Stimulated activated CD8-positive, alpha-beta memory T cell treated with anti-CD3 and anti-CD28 coated beads, Interleukin-7, amount 100 ng/mL, for 4 hours (primary cell): ENCODE results near the gene SPAG9.
"Not testable (repeated sequence)": the region's sequence is repeated elsewhere in the genome, so short reads cannot be mapped to it uniquely, and the experiment has no call there.

ENCODE experiments used
- DNase-seq, 2 donors: peaks; one replicate each; pipeline ENCODE4 v3.0.0-alpha.2; 2020; ENCODE audit warnings: low read depth in 2 of 2

SPAG9 gene

DNA sequence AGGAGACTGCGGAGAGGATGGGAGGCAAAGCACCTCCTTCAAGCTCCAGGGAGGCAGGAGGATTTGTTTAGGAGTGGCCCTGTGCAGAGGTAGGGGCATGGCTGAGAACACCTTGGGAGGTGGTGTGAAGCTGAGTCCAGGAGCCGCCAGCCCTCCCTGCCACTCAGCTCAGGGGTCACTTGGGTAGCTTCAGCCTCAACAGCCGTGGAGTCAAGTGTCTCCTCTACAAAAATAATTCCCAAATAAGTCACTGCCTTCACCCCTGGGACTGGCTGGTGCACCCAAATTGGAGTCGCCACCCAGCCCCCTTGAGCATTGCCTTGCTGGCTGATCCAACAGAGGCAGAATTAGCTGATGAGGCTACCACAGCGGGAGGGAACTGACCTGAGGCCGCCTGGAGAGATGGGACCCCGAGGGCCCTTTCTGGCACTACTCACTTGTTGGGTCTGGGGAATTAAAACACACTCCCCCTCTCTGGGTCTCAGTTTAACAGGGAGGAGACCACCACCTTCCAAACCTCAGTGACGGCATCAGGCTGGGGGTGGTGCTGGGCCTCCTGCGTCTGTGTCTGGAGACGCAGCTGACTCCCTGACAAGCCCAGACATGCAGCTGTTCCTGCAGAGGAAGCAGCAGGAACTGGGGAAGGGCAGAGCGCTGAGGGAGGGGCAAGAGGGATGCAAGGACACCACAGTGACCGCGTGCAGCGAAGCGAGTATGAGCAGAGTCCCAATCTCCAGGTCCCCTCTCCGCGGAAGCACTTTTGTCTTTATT is 166.7 kb downstream of the SPAG9 start:
- DNase-seq, result no peak

DNA sequence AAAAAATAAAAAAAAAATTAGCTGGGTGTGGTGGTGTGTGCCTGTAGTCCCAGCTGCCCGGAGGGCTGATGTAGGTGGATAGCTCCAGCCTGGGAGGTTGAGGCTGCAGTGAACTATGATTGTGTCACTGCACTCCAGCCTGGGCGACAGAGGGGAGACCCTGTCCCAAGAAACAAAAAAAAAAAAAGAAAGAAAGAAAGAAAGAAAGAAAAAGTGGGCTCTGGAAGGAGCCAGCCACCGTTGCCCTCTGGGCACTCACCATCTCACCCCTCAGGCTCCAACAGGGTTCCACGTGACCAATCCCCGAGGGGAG is 167.2 kb downstream of the SPAG9 start:
- DNase-seq, result no peak

DNA sequence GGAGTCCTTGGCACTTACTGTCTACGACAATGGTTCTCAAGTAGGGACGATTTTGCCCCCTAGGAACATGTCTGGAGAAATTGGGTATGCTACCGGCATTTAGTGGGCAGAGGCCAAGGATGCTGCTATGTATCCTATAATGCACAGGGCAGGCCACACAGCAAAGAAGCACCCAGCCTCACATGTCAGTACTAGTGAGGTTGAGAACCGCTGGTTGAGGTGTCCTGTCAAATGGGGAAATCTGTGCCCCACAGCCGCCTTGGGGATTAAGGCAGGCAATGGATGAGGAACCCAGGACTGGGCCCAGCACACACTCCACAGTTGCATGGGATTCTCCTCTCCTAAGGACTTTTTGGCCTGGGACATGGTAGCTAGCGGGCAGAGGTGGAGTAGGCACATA is 167.8 kb downstream of the SPAG9 start:
- DNase-seq, result no peak

GRCh38 chr17:50952013-50952412 is 168.7 kb downstream of the SPAG9 start:
- no peak for DNase-seq

DNA sequence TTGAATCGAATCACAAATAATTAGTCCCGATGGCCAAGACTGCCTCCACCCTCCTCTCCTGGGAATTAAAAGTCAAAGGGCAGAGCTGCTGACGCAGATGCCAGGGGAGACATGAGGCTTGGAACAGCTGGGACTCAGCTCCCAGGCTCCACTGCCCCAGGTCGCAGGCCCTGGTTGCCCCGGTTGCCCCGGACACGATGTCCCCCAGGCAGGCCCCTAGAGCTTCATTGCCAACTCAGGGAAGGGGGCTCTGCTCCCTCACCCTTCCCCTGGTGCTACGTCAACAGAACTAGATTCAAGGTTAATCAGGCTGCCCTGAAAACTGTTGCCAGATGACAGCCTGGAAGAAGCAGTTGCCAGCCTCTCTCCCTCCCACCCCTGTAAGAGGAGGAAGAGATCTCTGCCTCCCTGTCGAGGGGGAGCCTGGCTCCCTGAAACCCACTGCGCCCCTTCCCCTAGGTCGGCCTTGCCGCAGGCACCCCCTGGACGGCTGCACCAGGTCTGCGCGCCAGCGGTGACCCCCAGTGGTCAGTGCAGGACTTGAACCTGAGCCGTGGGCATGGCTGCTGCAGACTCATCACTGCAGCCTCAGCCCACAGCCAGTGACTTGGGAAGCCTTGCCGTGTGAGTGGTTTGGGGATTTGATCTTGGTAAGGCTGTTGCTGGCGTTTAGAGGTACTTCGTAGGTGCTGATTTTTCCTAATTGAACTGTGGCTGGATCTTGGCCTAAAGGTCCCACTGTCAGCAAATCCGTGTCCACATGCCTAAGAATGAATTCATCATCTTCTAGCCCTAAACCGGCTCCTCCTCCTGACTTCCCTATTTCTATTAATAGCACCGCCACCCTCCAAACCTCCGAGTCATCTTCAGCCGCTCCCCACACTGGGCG is 170.4 kb downstream of the SPAG9 start:
- peak in 1 of 2 donors; percentile 29 for DNase-seq

GRCh38 chr17:50949128-50949988 is 171.3 kb downstream of the SPAG9 start:
- no peak for DNase-seq

GRCh38 chr17:50948711-50949110 is 172.0 kb downstream of the SPAG9 start:
- DNase-seq, result no peak

- DNase-seq, result no peak
Measured at GRCh38 chr17:50947782-50948543, 172.7 kb downstream of the SPAG9 start.

DNA sequence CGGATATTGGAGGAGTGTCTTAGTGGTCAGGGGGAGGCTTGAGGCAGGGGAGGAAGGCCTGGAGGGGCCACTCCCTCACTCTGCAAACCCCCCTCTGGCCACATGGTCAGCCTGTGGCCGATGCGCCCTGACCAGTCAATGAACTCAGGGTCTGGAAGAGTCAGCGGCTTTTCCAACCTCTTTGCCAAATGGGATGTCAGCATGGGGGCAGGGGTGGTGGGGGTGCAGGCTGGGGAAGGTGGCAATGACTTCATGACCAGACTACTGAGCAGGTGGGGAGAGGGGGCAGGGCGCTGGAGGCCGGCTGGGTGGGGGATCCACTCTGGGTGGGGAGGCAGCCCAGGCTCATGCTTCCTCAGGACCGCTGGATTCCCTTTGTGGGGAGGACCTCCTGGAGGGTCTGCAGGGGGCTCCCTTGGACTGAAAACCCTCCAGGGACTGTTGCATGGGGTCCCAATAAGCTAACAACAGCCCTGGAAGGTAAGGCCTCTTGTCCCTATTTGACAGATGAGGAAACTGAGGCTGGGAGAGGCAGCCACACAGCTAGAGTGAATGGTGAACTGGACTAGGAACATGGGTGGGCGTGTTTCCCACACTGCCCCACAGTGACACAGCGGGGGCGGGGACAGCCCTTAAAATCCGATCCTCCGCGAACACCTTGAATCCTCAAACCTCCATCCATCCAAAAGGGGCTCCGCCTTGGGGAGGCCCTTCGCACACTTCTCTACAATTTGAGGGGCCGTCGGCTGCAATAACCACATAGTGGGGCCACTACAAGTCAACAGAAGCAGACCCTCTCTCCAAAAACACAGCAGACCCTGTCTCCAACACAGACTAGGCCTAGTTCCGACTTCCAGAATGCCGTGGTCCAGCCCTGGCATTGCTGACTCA is 173.5 kb downstream of the SPAG9 start:
- no peak for DNase-seq

DNA sequence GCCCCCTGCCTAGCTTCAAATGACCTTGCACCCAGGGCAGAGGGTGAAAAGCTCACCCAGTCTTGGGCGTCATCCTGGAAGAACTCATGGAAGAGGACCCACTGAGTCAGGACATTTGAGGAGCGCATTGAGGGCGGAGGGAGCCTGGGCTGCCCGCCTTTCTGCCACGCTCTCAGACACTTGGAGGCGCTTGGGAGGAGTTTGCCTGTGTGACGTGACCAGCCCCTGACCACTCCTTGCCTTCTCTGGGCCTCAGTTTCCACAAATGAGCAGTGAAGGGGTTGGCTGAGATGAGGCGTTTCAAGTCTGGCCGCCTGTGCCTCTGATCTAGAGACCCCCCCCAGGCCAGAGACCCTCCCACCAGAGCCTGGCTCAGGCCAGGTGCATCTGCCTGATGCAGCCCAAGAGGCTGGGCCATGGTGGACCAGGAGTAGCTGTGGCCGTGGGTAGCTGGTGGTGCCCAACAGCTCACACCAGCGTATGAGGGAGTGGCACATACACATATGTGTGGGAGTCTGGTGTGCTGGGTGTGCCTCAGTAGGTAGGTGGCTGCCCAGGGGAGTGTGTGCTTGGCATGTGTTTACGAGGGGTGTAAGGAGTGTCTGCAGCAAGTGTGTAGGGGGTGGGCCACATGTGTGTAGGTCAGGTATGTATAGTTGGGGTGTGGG is 174.3 kb downstream of the SPAG9 start:
- DNase-seq, result no peak

GRCh38 chr17:50945779-50946222 is 174.9 kb downstream of the SPAG9 start:
- DNase-seq, result no peak

- no peak for DNase-seq
Measured at GRCh38 chr17:50944902-50945720, 175.6 kb downstream of the SPAG9 start.

GRCh38 chr17:50944054-50944901 is 176.4 kb downstream of the SPAG9 start:
- peak in 1 of 2 donors; percentile 64 for DNase-seq

- no peak for DNase-seq
Measured at GRCh38 chr17:50943575-50943933, 177.1 kb downstream of the SPAG9 start.

DNA sequence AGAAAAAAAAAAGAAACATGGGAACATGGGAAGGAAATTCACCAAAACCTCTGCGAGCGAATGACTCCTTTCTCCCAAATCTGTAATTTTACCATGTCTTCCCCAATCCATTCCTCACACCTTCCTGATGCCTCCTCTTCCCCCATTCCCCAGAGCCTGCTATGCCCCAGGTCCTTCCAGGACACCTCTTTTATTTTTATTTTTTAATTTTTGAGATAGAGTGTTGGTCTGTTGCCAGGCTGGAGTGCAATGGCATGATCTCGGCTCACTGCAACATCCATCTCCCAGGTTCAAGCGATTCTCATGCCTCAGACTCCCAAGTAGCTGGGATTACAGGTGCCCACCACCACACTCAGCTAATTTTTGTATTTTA is 179.0 kb downstream of the SPAG9 start:
- not testable (repeated sequence) for DNase-seq

DNA sequence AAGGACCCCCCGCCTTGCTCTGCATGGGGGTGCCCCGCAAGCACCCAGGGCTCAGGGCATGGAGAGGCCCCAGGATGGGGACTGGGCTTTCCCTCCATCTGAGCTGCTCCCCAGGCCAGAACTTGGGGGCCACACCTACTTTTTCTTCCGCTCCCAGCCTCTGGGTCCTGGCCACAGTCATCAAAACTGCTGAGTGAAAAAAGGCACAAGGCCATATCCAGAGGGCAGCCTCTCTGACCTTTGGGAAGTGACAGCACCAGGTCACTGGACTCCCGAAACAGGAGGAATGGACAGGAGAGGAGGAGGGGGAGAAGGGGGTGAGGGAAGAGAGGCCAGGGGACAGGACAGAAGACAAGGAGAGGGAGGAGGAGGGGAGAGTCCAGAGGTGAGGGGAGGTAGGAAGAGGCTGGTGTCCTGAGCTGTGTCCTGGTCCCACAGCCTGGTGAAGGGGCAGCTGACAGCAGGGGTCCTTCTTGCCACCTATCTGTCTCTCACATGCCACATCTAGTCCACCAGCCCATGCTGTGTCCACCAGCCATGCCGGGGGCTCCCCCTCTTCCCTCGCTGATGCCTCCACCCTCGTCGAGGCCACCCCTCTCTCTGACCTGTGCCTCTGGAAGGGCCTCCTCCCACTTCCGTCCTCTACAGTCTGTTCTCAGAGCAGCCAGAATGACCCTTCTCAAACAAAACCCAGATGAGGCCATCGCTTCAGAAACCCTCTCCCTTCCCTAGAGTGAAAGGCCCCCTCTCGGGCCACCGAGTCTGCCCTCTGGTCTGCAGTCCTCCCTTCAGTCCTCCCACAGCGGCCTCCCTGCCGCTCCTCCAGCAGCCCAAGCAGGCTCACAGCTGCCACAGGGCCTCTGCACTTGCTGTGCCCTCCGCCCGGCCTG is 180.6 kb downstream of the SPAG9 start:
- DNase-seq, result no peak

- DNase-seq, result no peak
Measured at GRCh38 chr17:50939542-50939794, 181.2 kb downstream of the SPAG9 start.
